Ramos (cell line): ENCODE measurements around the gene LTBP1.
"Not testable (repeated sequence)": the region's sequence is repeated elsewhere in the genome, so short reads cannot be mapped to it uniquely, and the experiment has no call there.

Source experiments
- in situ Hi-C: fragments of 300-500 bp; cut with MboI; formaldehyde crosslinking; loops from one replicate; pipeline ENCODE4 v1.14.3; 2022; ENCODE audit warnings: low sequenced_read_pairs; ENCODE audit not compliant: unreplicated experiment

LTBP1 gene

DNA sequence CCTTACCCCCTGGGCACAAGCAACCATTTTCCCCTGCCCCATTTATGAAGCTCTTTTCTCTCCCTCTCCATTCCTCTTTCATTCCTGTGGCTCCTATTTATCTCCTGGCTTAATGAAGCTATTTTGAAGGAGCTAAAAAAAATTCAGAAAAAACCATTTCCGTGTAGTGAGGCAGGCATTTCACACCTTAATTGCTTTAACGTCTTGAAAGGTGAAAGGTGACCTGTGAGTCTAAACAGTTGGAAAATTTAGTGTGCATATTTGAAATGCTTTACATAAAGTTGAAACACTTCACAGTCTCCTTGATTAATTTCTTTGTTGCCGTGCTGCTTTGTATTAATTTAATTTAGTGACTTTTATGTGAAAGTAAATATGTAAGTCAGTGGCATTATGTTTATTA is 83.6 kb downstream of the LTBP1 start:
- in situ Hi-C loops = no loop called here

- in situ Hi-C loops = no loop called here
Observed at GRCh38 chr2:33032245-33032644, 85.5 kb downstream of the LTBP1 start.

GRCh38 chr2:33033606-33034081 is 86.9 kb downstream of the LTBP1 start:
- in situ Hi-C loops = no loop called here

DNA sequence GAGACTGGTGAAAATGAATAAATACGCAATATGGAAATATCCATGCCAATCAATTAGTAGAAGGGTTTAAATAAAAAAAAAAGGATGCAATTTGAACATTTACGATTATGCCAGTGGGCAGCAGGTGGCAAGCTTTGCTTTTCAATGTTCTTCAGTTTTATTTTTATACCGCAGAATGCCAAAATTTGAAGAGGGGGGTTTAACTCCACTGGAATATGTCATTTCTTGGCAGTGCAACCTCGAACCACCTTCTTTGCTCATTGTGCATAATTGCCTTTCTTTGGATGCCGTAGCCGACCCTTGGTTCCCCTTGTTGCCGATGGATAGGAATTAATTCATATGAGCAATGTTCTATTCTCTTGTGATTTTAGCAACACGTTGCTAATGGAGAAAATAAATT is 88.0 kb downstream of the LTBP1 start:
- in situ Hi-C loops = no loop called here

- in situ Hi-C loops = no loop called here
Observed at GRCh38 chr2:33038230-33038629, 91.5 kb downstream of the LTBP1 start.

GRCh38 chr2:33038799-33039198 is 92.0 kb downstream of the LTBP1 start:
- in situ Hi-C loops = no loop called here

- in situ Hi-C loops = no loop called here
Observed at GRCh38 chr2:33040541-33040940, 93.8 kb downstream of the LTBP1 start.

- in situ Hi-C loops = no loop called here
Observed at GRCh38 chr2:33042265-33042664, 95.5 kb downstream of the LTBP1 start.

DNA sequence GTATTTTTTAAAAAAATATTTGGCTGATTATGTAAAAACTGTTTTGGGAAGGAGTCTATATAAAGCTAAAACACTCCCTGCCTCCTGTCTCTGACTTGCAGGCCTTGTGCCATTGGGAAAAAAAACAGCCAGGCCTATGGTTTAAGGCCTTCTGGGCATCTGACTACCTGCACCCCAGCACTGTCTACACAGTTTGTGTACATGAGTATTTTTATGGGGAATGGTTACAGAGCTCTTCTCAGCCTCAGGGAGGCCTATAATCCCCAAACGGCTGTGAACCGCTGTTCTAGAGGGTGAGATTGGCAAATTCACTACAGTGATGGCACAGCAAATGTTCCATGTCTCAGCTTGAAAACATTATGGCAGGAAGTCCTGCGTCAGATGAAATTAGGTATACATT is 96.1 kb downstream of the LTBP1 start:
- in situ Hi-C loops = no loop called here

DNA sequence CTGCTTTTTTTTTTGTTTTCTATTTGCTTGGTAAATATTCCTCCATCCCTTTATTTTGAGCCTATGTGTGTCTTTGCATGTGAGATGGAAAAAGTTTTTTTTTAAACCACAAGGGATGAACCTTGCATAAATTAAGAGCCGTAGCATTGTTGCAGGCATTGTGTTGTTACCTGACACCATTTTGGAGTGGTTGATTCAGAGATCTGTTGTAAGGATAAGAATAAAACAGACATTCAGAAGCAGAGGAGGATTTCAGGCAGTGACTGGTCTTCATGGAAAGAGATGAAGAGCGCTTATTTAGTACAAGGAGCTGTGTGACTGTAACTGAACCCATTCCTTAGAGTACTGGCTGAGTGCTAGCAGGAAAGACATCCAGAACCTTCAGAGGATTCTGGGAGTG is 101.2 kb downstream of the LTBP1 start:
- in situ Hi-C loops = no loop called here

GRCh38 chr2:33051586-33052360 is 105.0 kb downstream of the LTBP1 start:
- in situ Hi-C loops = no loop called here

DNA sequence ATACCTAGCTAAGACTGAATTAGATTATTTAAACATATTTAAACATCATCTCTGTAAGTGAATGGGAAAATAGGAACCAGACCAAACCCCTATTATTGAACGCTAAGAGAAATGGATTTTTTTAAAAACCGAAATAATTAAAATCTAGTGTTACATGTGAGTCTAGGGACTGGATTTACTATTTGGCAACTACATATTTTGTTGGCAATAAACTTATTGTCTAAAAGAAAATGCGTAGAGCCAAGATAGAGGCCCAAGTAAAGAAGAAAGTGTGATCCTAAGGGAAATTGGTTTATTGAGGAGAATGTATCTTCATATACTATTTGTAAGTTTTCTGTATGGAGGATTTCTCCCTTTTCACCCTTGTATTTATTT is 105.6 kb downstream of the LTBP1 start:
- in situ Hi-C loops = no loop called here

DNA sequence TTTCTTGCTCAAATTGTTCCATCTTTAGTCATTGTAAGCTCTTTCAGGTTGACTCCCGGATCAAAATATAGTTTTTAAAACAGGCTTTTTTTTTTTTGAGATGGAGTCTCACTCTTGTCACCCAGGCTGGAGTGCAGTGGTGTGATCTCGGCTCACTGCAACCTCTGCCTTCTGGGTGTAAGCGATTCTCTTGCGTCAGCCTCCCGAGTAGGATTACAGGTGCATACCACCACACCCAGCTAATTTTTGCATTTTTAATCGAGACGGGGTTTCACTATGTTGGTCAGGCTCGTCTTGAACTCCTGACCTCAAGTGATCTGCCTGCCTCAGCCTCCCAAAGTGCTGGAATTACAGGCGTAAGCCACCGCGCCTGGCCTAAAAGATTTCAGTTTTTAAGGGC is 106.0 kb downstream of the LTBP1 start:
- in situ Hi-C loops = not testable (repeated sequence)

DNA sequence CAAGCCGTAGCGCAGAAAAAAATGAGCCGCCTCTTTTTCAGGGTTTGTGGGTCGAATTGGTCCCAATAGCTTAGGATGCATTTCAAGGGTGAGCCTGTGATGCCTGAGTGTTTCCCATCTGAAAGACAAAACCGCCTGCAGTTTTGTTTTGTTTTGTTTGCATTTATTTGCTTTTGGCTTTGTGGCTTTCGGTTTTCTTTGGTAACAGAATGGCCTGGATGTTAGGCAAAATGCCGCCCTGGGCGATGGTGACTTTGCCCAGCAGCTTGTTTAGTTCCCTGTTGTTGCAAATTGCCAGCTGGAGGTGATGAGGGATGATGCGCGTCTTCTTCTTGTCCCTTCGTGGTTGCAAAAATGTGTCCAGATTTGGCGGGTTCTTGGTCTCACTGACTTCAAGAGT is 109.4 kb downstream of the LTBP1 start:
- in situ Hi-C loops = no loop called here

GRCh38 chr2:33057307-33058028 is 110.7 kb downstream of the LTBP1 start:
- in situ Hi-C loops = not testable (repeated sequence)

DNA sequence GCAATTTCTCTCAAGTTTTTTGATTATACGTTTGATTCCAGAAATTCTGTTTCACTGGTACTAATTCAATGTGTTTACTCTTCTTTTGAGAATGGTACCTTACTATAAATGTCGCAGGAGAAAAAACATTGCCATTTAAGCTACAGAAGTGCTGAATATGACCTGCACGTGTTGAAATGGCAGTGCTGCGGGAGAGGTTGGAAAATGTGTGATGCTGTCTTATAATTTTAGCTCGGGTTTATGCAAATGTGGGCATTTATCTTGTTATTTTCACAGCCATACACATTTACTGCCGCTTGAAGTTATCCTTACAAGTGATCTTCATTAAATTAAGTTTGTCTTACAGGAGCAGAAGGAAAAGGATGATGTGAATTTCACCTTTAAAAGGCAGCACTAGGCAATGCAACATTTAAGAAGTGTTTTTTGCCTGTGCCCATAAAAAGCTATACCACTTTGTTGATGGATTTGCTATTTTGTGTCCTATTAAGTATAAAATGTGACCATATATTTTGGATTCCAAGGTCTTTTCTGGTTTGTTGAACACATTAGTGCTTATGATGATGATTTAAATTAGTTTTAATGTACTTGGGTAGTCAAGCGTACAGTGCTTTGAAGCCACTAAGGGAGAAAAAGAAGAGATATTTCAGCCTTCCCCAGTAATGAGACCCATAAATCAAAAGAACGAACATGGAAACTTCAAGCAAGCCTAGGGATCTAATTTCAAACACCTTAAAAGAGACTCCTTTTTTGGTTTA is 112.1 kb downstream of the LTBP1 start:
- in situ Hi-C loops = no loop called here

DNA sequence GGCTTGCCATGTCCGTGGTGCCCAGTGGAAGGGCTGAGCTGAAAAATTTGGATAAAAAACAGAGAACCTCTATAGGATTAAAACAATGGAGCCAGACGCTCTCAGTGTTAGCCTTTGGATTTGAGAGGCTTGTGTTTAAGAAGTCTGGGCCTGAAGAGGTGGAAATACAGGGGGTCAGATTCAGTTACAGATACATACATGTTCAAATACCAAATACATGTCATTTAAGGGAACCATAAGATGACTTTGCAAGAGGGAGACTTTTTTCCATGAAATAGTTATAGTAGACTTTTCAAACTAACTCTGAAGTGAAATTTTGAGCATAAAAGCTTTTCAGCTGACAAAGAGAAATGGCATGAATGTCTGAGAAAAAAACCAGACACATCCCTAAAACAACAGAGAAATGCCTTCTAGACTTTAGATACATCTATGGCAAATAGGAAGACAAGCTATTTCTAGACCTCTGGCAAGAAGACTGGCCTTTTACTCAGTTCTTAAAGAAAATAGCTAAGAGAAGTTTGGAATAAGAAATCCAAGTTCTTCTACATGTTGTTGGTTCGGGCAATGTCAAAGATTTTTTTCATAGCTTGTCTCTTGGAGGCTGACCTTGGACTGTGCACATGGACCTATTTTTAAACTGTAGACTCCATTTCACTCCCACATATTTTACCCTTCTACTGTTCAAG is 112.9 kb downstream of the LTBP1 start:
- in situ Hi-C loops = no loop called here

GRCh38 chr2:33060405-33060804 is 113.7 kb downstream of the LTBP1 start:
- in situ Hi-C loops = no loop called here

- in situ Hi-C loops = no loop called here
Observed at GRCh38 chr2:33062665-33063250, 116.0 kb downstream of the LTBP1 start.

DNA sequence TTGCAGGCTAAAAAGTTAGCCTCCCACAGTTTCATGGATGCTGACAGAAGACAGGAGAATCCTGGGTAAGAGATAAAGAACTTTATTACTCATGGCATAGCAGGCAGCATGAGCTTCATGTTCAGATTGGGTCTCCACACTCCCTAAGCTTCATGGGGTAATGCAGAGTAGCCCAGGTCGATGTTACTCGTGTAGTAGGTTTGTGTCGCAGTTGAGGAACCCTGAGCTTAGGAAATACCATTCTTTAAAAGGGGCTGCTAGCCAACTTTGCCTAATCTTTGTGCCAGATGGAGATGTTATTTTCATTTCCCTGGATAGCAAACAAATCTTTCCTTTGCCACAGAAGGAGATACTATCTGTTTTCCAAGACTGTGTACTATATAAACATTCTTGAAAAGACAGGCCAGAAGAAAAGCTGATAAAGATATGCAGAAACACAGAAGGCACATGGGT is 117.6 kb downstream of the LTBP1 start:
- in situ Hi-C loops = no loop called here
